ENCODE measurements around the gene IL31RA.

DNA sequence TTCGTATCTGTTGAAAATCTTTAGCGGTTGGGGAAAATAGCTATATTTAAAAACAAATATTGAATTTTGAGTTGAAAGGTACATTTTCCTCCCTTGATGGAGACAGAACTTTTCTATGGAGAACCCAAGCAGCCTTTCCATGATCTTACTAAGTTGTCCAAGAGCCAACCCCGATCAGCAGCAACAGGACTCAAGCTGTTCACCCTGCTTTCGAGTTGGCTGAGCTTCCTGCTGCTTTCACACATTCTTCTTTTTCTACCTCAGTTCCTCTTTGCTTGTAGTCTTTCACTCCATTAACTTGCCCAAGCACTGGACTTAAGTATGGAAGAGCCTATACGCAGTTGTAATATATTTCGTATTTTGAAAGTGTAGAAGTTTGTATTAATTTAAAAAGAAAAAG, 84.2 kb downstream of the IL31RA start:
- TF ChIP-seq, protein P1, sequence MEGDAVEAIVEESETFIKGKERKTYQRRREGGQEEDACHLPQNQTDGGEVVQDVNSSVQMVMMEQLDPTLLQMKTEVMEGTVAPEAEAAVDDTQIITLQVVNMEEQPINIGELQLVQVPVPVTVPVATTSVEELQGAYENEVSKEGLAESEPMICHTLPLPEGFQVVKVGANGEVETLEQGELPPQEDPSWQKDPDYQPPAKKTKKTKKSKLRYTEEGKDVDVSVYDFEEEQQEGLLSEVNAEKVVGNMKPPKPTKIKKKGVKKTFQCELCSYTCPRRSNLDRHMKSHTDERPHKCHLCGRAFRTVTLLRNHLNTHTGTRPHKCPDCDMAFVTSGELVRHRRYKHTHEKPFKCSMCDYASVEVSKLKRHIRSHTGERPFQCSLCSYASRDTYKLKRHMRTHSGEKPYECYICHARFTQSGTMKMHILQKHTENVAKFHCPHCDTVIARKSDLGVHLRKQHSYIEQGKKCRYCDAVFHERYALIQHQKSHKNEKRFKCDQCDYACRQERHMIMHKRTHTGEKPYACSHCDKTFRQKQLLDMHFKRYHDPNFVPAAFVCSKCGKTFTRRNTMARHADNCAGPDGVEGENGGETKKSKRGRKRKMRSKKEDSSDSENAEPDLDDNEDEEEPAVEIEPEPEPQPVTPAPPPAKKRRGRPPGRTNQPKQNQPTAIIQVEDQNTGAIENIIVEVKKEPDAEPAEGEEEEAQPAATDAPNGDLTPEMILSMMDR (IDR thresholded peaks at IDR 0.05), result no peak
- no peak for TF ChIP-seq POLR2A (IDR thresholded peaks at IDR 0.05)
- no peak for TF ChIP-seq EP300 (IDR thresholded peaks at IDR 0.05)
